H9 (cell line): ENCODE measurements around the gene PRKAG2. TPM values are rescaled to one million over a fixed set of nuclear protein-coding genes. Genes with fewer than 3 reads are reported as not detected.
A peak's percentile ranks its signal among the peaks of the same experiment; 100 is the strongest.

Experiments
- DNase-seq: peaks from one replicate; pipeline ENCODE4 v3.0.0-alpha.2; 2017
- H2AFZ ChIP-seq: one replicate; pipeline ENCODE4 v1.6.1; 2013; ENCODE audit warnings: mild to moderate bottlenecking, low read length, control low read depth, moderate library complexity
- H2AK5ac ChIP-seq: 2 replicates; pipeline ENCODE4 v1.6.1; 2013; ENCODE audit warnings: low read length, control low read depth, mixed read lengths; ENCODE audit not compliant: insufficient read length
- H2BK120ac ChIP-seq: one replicate; pipeline ENCODE4 v1.6.1; 2013; ENCODE audit warnings: low read depth, mild to moderate bottlenecking, low read length, control low read depth, inconsistent platforms; ENCODE audit not compliant: poor library complexity, severe bottlenecking
- H2BK12ac ChIP-seq: 2 replicates; pipeline ENCODE4 v1.6.1; 2013; ENCODE audit warnings: low read length, control low read depth, mixed read lengths, low read depth; ENCODE audit not compliant: insufficient read length
- H2BK15ac ChIP-seq: 2 replicates; pipeline ENCODE4 v1.6.1; 2013; ENCODE audit warnings: low read depth, low read length, control low read depth
- H2BK20ac ChIP-seq: one replicate; pipeline ENCODE4 v1.6.1; 2013; ENCODE audit warnings: low read depth, mild to moderate bottlenecking, low read length, control low read depth, inconsistent platforms; ENCODE audit not compliant: poor library complexity, severe bottlenecking
- H2BK5ac ChIP-seq: 2 replicates; pipeline ENCODE4 v1.6.1; 2013; ENCODE audit warnings: low read length, control low read depth, mixed read lengths; ENCODE audit not compliant: insufficient read length
- H3K14ac ChIP-seq: 2 replicates; pipeline ENCODE4 v1.6.1; 2013; ENCODE audit warnings: low read length, control low read depth; ENCODE audit not compliant: insufficient read depth
- H3K18ac ChIP-seq: 2 replicates; pipeline ENCODE4 v1.6.1; 2013; ENCODE audit warnings: low read depth, mild to moderate bottlenecking, mixed read lengths, low read length, control low read depth; ENCODE audit not compliant: insufficient read length
- H3K23ac ChIP-seq: 2 replicates; pipeline ENCODE4 v1.6.1; 2013; ENCODE audit warnings: low read length, control low read depth, mixed read lengths, low read depth; ENCODE audit not compliant: insufficient read length
- H3K23me2 ChIP-seq: 2 replicates; pipeline ENCODE4 v1.6.1; 2013; ENCODE audit warnings: low read depth, mild to moderate bottlenecking, mixed read lengths, low read length, control low read depth; ENCODE audit not compliant: insufficient read length, poor library complexity, severe bottlenecking
- H3K27ac ChIP-seq: 2 replicates; pipeline ENCODE4 v1.5.1; 2013; ENCODE audit warnings: low read length, control low read depth, mixed read lengths, low read depth; ENCODE audit not compliant: insufficient read length
- H3K27me3 ChIP-seq: 2 replicates; pipeline ENCODE4 v1.6.1; 2013; ENCODE audit warnings: low read length, control low read depth, inconsistent platforms; ENCODE audit not compliant: insufficient read depth
- H3K4ac ChIP-seq: 2 replicates; pipeline ENCODE4 v1.6.1; 2013; ENCODE audit warnings: low read depth, mild to moderate bottlenecking, control low read depth, inconsistent platforms, low read length, moderate library complexity
- H3K4me1 ChIP-seq: 2 replicates; pipeline ENCODE4 v1.6.1; 2013; ENCODE audit warnings: low read length, control low read depth, inconsistent platforms; ENCODE audit not compliant: insufficient read depth
- H3K4me2 ChIP-seq: 2 replicates; pipeline ENCODE4 v1.6.1; 2013; ENCODE audit warnings: low read length, control low read depth, mixed read lengths; ENCODE audit not compliant: insufficient read length, insufficient read depth
- H3K56ac ChIP-seq: 2 replicates; pipeline ENCODE4 v1.6.1; 2013; ENCODE audit warnings: low read depth, mild to moderate bottlenecking, mixed read lengths, low read length, control low read depth; ENCODE audit not compliant: insufficient read length
- H3K79me1 ChIP-seq: 2 replicates; pipeline ENCODE4 v1.6.1; 2013; ENCODE audit warnings: low read depth, mild to moderate bottlenecking, moderate library complexity, low read length, control low read depth, inconsistent platforms; ENCODE audit not compliant: insufficient read depth, poor library complexity, severe bottlenecking
- H3K79me2 ChIP-seq: 2 replicates; pipeline ENCODE4 v1.6.1; 2013; ENCODE audit warnings: low read length, control low read depth, inconsistent platforms; ENCODE audit not compliant: insufficient read depth
- H3K9ac ChIP-seq: 2 replicates; pipeline ENCODE4 v1.6.1; 2013; ENCODE audit warnings: low read length, control low read depth, mixed read lengths; ENCODE audit not compliant: insufficient read length; ENCODE audit errors: extremely low read depth
- H3K9me3 ChIP-seq: one replicate; pipeline ENCODE4 v1.6.1; 2013; ENCODE audit warnings: low read depth, low read length, inconsistent platforms; ENCODE audit not compliant: control insufficient read depth
- H3T11ph ChIP-seq: one replicate; pipeline ENCODE4 v1.6.1; 2013; ENCODE audit warnings: mild to moderate bottlenecking, low read length, control low read depth, inconsistent platforms
- H4K20me1 ChIP-seq: one replicate; pipeline ENCODE4 v1.6.1; 2013; ENCODE audit not compliant: control insufficient read depth, insufficient read length, insufficient read depth
- H4K5ac ChIP-seq: 2 replicates; pipeline ENCODE4 v1.6.1; 2013; ENCODE audit warnings: low read depth, mild to moderate bottlenecking, mixed read lengths, low read length, control low read depth; ENCODE audit not compliant: insufficient read length
- H4K8ac ChIP-seq: replicated peaks from 2 replicates; pipeline ENCODE4 v1.6.1; 2013; ENCODE audit warnings: low read length, control low read depth, mixed read lengths, low read depth; ENCODE audit not compliant: insufficient read length
- H4K91ac ChIP-seq: 2 replicates; pipeline ENCODE4 v1.6.1; 2013; ENCODE audit warnings: low read depth, mild to moderate bottlenecking, moderate library complexity, mixed read lengths, low read length, control low read depth; ENCODE audit not compliant: insufficient read length
- H3K27ac Mint-ChIP-seq, 3 experiments: 2 replicates in 2 of 3; 3 replicates in 1 of 3; pipeline ENCODE4 v1.8.0; 2020 to 2021; ENCODE audit warnings: mixed read lengths in 3 of 3, mild to moderate bottlenecking in 1 of 3, moderate library complexity in 1 of 3
- H3K27me3 Mint-ChIP-seq: 2 replicates; pipeline ENCODE4 v1.8.0; 2021; ENCODE audit warnings: low read depth, mild to moderate bottlenecking, moderate library complexity, mixed read lengths
- H3K36me3 Mint-ChIP-seq, 3 experiments: 2 replicates in 2 of 3; 3 replicates in 1 of 3; pipeline ENCODE4 v1.8.0; 2020 to 2021; ENCODE audit warnings: low read depth in 3 of 3, mixed read lengths in 3 of 3; ENCODE audit not compliant: insufficient read depth in 1 of 3
- H3K4me1 Mint-ChIP-seq, 2 experiments: 2 replicates each; pipeline ENCODE4 v1.8.0; 2020; ENCODE audit warnings: mixed read lengths in 2 of 2
- H3K4me3 Mint-ChIP-seq, 2 experiments: 2 replicates in 1 of 2; 3 replicates in 1 of 2; pipeline ENCODE4 v1.8.0; 2020 to 2021; ENCODE audit warnings: mild to moderate bottlenecking in 2 of 2, mixed read lengths in 2 of 2, moderate library complexity in 1 of 2
- H3K9me3 Mint-ChIP-seq, 2 experiments: 2 replicates in 1 of 2; 3 replicates in 1 of 2; pipeline ENCODE4 v1.8.0; 2020; ENCODE audit warnings: mild to moderate bottlenecking in 2 of 2, mixed read lengths in 2 of 2, moderate library complexity in 1 of 2
- WGBS: extraction: QIAGEN DNeasy Blood & Tissue Kit; methylation state at CpG from one replicate; pipeline ENCODE4 v1.1.7; 2013; ENCODE audit warnings: missing lambda C conversion rate, low lambda C conversion rate, mixed read lengths; ENCODE audit not compliant: insufficient read length; ENCODE audit errors: extremely low coverage; 5-methylcytosine and 5-hydroxymethylcytosine counted together
- total RNA-seq: library from RNA; stranded (reverse); gene quantifications from 2 replicates; pipeline ENCODE4 v1.2.1, GENCODE V29; 2021
- TF ChIP-seq, protein P1 (sequence below): fragments of 200-600 bp; sonication (generic); conservative IDR thresholded peaks from 3 replicates; pipeline ENCODE4 v1.8.0; 2021; ENCODE audit warnings: antibody characterized with exemption, mild to moderate bottlenecking

The PRKAG2 gene
- total RNA-seq, 1 experiment from 2014 or later: 11.8 TPM

DNA sequence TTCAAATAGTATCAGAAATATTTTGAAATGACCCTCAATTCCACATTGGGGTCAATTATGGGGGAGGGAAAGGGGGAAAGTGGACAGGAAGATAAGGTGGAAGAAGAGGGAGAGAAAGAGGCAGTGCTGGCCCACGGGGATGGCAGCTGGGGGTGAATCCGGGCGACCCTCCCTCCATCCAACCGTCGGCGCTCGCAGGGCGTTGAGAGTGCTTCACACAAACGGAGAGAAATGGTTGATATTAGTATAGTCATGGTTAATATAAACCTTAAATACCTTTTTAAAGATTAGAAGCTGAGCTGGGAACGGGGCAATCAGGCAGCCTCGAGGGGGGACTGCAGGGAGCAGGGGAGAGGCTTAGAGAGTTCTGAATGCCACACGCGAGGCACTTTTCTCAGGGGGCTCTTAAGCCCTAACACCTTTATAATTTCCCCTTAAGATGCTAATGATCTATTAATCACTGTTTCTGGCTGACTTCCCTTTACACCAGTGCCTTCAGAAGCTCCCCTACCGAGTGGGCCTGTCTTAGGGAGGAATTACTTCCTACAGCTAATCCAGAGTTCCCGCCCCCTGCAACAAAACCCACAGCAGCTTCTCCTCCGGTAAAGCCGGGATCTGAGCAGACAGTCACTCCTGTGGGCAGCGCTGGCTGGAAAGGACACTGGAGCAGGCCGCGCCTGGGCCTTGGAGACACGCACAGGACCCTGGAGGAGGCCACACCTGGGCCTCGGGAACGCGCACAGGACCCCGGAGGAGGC lies 39.5 kb downstream of the PRKAG2 start:
- Histone ChIP-seq H3K79me2 (no peaks in the 10 kb centered on the region), H2AK5ac (no peak overlapping the region), H4K5ac (no peak overlapping the region), H3K4ac (no peak overlapping the region), H2BK20ac (no peak overlapping the region), H2BK120ac (no peak overlapping the region), H2BK15ac (no peak overlapping the region), H2BK12ac (no peak overlapping the region), H4K20me1 (no peaks in the 10 kb centered on the region), H2BK5ac (no peak overlapping the region), H3K18ac (no peak overlapping the region), H3K23me2 (no peaks in the 10 kb centered on the region), H3K56ac (no peak overlapping the region), H2AFZ (no peak overlapping the region), H3K23ac (no peak overlapping the region), H3T11ph (no peak overlapping the region), H3K14ac (peak overlapping the region; percentile 14; the same call in 1 of the 2 replicates), H3K79me1 (no peaks in the 10 kb centered on the region), H3K9me3 (no peaks in the 10 kb centered on the region), H3K4me2 (no peak overlapping the region), H3K4me1 (no peaks in the 10 kb centered on the region; the same call in 1 of the 2 replicates), H4K8ac (no peak overlapping the region), H3K9ac (no peak overlapping the region), H4K91ac (no peak overlapping the region), H3K27me3 (no peaks in the 10 kb centered on the region; the same call in 1 of the 2 replicates), H3K27ac (no peak overlapping the region)
- Mint-ChIP-seq H3K9me3 (no peaks in the 10 kb centered on the region; a peak in 1 of 5 replicates), H3K27me3 (peaks cover 2% of the 10 kb centered on the region), H3K27ac (peak overlapping the region in 1 of 3 experiments; percentile 53; a peak in 1 of 7 replicates), H3K36me3 (no peaks in the 10 kb centered on the region), H3K4me3 (peak overlapping the region in 1 of 2 experiments; percentile 63; a peak in 1 of 5 replicates), H3K4me1 (peaks cover 15 to 18% of the 10 kb centered on the region in 2 experiments)
- no CpG with 5 or more reads among the region's 25 CpGs for WGBS
- DNase-seq: peak; percentile 49
- TF ChIP-seq, protein P1, sequence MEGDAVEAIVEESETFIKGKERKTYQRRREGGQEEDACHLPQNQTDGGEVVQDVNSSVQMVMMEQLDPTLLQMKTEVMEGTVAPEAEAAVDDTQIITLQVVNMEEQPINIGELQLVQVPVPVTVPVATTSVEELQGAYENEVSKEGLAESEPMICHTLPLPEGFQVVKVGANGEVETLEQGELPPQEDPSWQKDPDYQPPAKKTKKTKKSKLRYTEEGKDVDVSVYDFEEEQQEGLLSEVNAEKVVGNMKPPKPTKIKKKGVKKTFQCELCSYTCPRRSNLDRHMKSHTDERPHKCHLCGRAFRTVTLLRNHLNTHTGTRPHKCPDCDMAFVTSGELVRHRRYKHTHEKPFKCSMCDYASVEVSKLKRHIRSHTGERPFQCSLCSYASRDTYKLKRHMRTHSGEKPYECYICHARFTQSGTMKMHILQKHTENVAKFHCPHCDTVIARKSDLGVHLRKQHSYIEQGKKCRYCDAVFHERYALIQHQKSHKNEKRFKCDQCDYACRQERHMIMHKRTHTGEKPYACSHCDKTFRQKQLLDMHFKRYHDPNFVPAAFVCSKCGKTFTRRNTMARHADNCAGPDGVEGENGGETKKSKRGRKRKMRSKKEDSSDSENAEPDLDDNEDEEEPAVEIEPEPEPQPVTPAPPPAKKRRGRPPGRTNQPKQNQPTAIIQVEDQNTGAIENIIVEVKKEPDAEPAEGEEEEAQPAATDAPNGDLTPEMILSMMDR: no peak
